ENCODE measurements around the gene PRR20C.
A peak's percentile ranks its signal among the peaks of the same experiment; 100 is the strongest.
"Not testable (repeated sequence)": the region's sequence is repeated elsewhere in the genome, so short reads cannot be mapped to it uniquely, and the experiment has no call there.

Gene PRR20C

GRCh38 chr13:57153761-57154160, at the start of gene PRR20C:
TSS of gene PRR20C (plus strand) at chr13:57154061. CDS start at chr13:57154448, 387 bp downstream.
- not testable (repeated sequence) for H3K27ac ChIP-seq; H3K36me3 ChIP-seq (ENCODE audit: insufficient read depth, low read length); H3K9me3 ChIP-seq (ENCODE audit: low read depth, low read length); DNase-seq (ENCODE audit: low read depth, low spot score); H3K4me3 ChIP-seq; H3K9ac ChIP-seq (ENCODE audit: insufficient read length)

DNA sequence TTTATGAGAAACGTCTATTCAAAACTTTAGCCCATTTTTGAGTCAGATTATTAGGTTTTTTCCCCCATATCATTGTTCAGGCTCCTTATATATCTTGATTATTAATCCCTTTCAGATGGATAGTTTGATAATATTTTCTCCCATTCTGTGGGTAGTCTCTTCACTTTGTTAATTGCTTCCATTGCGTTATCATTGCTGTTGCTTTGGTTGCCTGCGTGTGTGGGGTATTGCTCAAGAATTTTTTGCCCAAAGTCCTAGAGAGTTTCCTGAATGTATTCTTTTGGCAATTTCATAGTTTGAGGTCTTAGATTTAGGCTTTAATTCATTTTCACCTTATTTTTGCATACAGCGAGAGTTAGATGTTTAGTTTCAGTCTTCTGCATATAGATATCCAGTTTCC, 38.9 kb upstream of the PRR20C start:
- peak overlapping the region; percentile 76 for H3K27ac ChIP-seq
- peak; percentile 79 for DNase-seq (ENCODE audit: low read depth, low spot score)
- H3K9ac ChIP-seq (ENCODE audit: insufficient read length) = no peak overlapping the region
- H3K9me3 ChIP-seq (ENCODE audit: low read depth, low read length) = peaks cover 4% of the 10 kb centered on the region; the same call in 1 of the 2 replicates
- TF ChIP-seq FOXP2 (optimal IDR thresholded peaks at IDR 0.05; ENCODE audit: control extremely low read depth, extremely low read length, insufficient read depth) (no peak), POLR2AphosphoS5 (IDR thresholded peaks at IDR 0.05; ENCODE audit: borderline replicate concordance, low read depth, low read length) (no peak; the same call in 1 of the 2 replicates)
- no peaks in the 10 kb centered on the region for H3K36me3 ChIP-seq (ENCODE audit: insufficient read depth, low read length)
- H3K4me3 ChIP-seq = no peak overlapping the region

GRCh38 chr13:57123681-57124080, 30.2 kb upstream of the PRR20C start:
- Histone ChIP-seq H3K36me3 (ENCODE audit: insufficient read depth, low read length) (no peaks in the 10 kb centered on the region), H3K4me3 (no peak overlapping the region), H3K27ac (no peak overlapping the region), H3K9me3 (ENCODE audit: low read depth, low read length) (no peaks in the 10 kb centered on the region), H3K9ac (ENCODE audit: insufficient read length) (no peak overlapping the region)
- DNase-seq (ENCODE audit: low read depth, low spot score) = no peak
- no peak for TF ChIP-seq EZH2 (IDR thresholded peaks at IDR 0.05)
- TF ChIP-seq FOXP2 (optimal IDR thresholded peaks at IDR 0.05; ENCODE audit: control extremely low read depth, extremely low read length, insufficient read depth) = no peak
- no peak for TF ChIP-seq POLR2AphosphoS5 (IDR thresholded peaks at IDR 0.05; ENCODE audit: borderline replicate concordance, low read depth, low read length)

DNA sequence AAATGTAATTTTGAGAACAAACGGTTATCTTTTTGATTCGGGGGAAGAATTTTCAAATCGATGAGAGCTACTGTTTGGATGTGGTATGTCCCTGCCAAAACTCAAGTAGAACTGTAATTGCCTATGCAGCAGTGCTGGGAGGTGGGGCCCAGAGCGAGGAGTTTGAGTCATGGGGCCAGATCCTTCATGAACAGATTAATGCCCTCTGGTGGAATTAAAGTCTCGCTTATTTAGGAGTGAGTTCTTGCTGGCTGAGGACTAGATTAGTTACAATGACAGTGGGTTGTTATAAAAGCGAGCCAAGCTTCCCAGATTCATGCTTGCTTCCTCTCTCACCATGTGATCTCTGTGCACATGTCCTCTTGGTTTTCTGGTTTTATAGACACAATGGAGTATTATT, 25.0 kb upstream of the PRR20C start:
- H3K4me3 ChIP-seq = no peak overlapping the region
- no peak overlapping the region for H3K9ac ChIP-seq (ENCODE audit: insufficient read length)
- TF ChIP-seq FOXP2 (optimal IDR thresholded peaks at IDR 0.05; ENCODE audit: control extremely low read depth, extremely low read length, insufficient read depth) (no peak), EZH2 (IDR thresholded peaks at IDR 0.05) (no peak), POLR2AphosphoS5 (IDR thresholded peaks at IDR 0.05; ENCODE audit: borderline replicate concordance, low read depth, low read length) (no peak)
- H3K27ac ChIP-seq = no peak overlapping the region
- H3K9me3 ChIP-seq (ENCODE audit: low read depth, low read length) = no peaks in the 10 kb centered on the region
- DNase-seq (ENCODE audit: low read depth, low spot score) = no peak
- no peaks in the 10 kb centered on the region for H3K36me3 ChIP-seq (ENCODE audit: insufficient read depth, low read length)

DNA sequence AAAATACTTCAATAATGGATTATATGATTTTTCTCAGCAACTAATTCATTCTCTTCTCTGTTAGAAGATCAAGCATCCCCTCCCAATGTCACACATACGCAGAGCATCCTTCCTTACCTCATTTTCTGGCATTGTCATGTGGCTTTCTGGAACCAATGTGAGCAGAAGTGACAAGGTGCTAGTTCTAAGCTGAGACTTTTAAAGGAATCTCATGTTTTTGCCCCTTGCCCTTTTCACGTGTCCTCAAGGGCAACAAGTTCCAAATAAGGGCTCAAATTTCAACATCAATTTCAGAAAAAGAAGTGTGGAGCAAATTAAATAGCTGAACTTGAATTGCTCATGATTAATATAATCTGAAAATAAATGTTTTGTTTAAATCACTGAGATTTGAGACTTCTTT, 17.8 kb upstream of the PRR20C start:
- H3K27ac ChIP-seq = no peak overlapping the region
- DNase-seq (ENCODE audit: low read depth, low spot score) = no peak
- H3K9ac ChIP-seq (ENCODE audit: insufficient read length) = no peak overlapping the region
- no peak overlapping the region for H3K4me3 ChIP-seq
- H3K9me3 ChIP-seq (ENCODE audit: low read depth, low read length) = no peaks in the 10 kb centered on the region
- no peaks in the 10 kb centered on the region for H3K36me3 ChIP-seq (ENCODE audit: insufficient read depth, low read length)
- TF ChIP-seq POLR2AphosphoS5 (IDR thresholded peaks at IDR 0.05; ENCODE audit: borderline replicate concordance, low read depth, low read length) (no peak), EZH2 (IDR thresholded peaks at IDR 0.05) (no peak), FOXP2 (optimal IDR thresholded peaks at IDR 0.05; ENCODE audit: control extremely low read depth, extremely low read length, insufficient read depth) (no peak)

GRCh38 chr13:57137585-57137984, 16.3 kb upstream of the PRR20C start:
- H3K9me3 ChIP-seq (ENCODE audit: low read depth, low read length) = no peaks in the 10 kb centered on the region
- H3K9ac ChIP-seq (ENCODE audit: insufficient read length) = no peak overlapping the region
- TF ChIP-seq FOXP2 (optimal IDR thresholded peaks at IDR 0.05; ENCODE audit: control extremely low read depth, extremely low read length, insufficient read depth) (no peak), POLR2AphosphoS5 (IDR thresholded peaks at IDR 0.05; ENCODE audit: borderline replicate concordance, low read depth, low read length) (no peak), EZH2 (IDR thresholded peaks at IDR 0.05) (no peak)
- no peak for DNase-seq (ENCODE audit: low read depth, low spot score)
- no peak overlapping the region for H3K4me3 ChIP-seq
- no peak overlapping the region for H3K27ac ChIP-seq
- H3K36me3 ChIP-seq (ENCODE audit: insufficient read depth, low read length) = no peaks in the 10 kb centered on the region

DNA sequence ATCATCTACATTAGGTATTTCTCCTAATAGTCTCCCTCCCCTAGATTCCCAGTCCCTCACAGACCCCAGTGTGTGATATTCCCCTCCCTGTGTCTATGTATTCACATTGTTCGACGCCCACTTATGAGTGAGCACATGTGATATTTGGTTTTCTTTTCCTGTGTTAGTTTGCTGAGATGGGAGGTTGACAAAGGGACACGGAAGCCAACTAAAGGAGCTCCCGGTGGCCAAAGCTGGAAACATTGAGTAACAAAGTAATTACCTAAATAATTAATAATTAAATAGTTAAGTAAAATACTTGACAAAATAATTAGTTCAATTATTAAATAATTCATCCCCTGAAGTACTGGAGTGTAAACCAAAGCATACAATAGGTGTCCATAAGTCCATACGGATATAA, 14.9 kb upstream of the PRR20C start:
- Histone ChIP-seq H3K9ac (ENCODE audit: insufficient read length) (no peak overlapping the region), H3K9me3 (ENCODE audit: low read depth, low read length) (no peaks in the 10 kb centered on the region), H3K27ac (no peak overlapping the region), H3K36me3 (ENCODE audit: insufficient read depth, low read length) (no peaks in the 10 kb centered on the region), H3K4me3 (no peak overlapping the region)
- no peak for DNase-seq (ENCODE audit: low read depth, low spot score)
- TF ChIP-seq POLR2AphosphoS5 (IDR thresholded peaks at IDR 0.05; ENCODE audit: borderline replicate concordance, low read depth, low read length) = no peak
- no peak for TF ChIP-seq FOXP2 (optimal IDR thresholded peaks at IDR 0.05; ENCODE audit: control extremely low read depth, extremely low read length, insufficient read depth)
- TF ChIP-seq EZH2 (IDR thresholded peaks at IDR 0.05) = no peak

DNA sequence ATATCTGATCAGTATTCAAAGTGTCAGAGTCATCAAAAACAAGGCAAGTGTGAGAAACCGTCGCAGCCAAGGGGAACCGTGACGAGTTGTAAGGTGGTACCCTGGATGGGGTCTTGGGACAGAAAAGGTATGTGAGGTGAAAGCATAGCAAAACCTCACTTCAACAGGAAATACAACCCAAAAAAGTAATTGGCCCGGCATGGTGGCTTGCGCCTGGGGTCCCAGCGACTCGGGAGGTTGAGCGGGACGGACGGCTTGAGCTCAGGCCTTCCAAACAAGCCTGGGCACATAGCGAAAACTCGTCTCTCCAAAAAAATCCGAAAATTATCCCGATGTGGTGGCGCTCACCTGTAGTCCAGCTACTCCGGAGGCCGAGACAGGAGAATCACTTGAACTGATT, 14.1 kb upstream of the PRR20C start:
- DNase-seq (ENCODE audit: low read depth, low spot score); H3K36me3 ChIP-seq (ENCODE audit: insufficient read depth, low read length); H3K9ac ChIP-seq (ENCODE audit: insufficient read length); H3K4me3 ChIP-seq; H3K9me3 ChIP-seq (ENCODE audit: low read depth, low read length); H3K27ac ChIP-seq: not testable (repeated sequence)

GRCh38 chr13:57140235-57140968, 13.5 kb upstream of the PRR20C start, which contains the start of gene PRR20A:
TSS of gene PRR20A (plus strand) at chr13:57140918. CDS start at chr13:57141305, 387 bp downstream.
- H3K9ac ChIP-seq (ENCODE audit: insufficient read length); H3K27ac ChIP-seq; H3K36me3 ChIP-seq (ENCODE audit: insufficient read depth, low read length); DNase-seq (ENCODE audit: low read depth, low spot score); H3K9me3 ChIP-seq (ENCODE audit: low read depth, low read length); H3K4me3 ChIP-seq: not testable (repeated sequence)

DNA sequence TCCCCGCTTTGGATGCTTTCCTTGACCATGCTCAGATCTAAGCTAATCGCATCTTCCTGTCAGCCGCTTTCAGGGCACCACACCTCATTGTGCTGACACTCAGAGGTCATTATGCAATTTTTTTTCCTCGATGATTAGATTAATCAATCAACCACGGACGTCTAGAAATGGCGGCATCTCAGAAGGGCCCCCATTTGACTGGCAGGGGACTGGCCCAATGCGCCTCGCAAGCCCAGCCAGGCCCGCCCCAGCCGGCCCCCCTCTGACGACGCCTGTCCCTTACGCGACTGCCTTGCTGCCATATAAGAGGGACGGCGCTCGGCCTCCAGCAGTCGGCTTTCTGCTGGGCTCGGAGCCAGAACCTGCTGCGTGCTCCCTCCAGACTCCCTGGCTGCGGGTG, 6.7 kb upstream of the PRR20C start, which contains the start of gene PRR20B:
PRR20B (plus strand) TSS at position 301 of the 400 bp plus-strand sequence. CDS start 387 bp downstream, outside the sequence.
- H3K9ac ChIP-seq (ENCODE audit: insufficient read length); H3K36me3 ChIP-seq (ENCODE audit: insufficient read depth, low read length); H3K4me3 ChIP-seq; DNase-seq (ENCODE audit: low read depth, low spot score); H3K27ac ChIP-seq; H3K9me3 ChIP-seq (ENCODE audit: low read depth, low read length): not testable (repeated sequence)

GRCh38 chr13:57148106-57148505, 5.8 kb upstream of the PRR20C start:
- not testable (repeated sequence) for H3K36me3 ChIP-seq (ENCODE audit: insufficient read depth, low read length); H3K9ac ChIP-seq (ENCODE audit: insufficient read length); H3K9me3 ChIP-seq (ENCODE audit: low read depth, low read length); H3K27ac ChIP-seq; DNase-seq (ENCODE audit: low read depth, low spot score); H3K4me3 ChIP-seq

DNA sequence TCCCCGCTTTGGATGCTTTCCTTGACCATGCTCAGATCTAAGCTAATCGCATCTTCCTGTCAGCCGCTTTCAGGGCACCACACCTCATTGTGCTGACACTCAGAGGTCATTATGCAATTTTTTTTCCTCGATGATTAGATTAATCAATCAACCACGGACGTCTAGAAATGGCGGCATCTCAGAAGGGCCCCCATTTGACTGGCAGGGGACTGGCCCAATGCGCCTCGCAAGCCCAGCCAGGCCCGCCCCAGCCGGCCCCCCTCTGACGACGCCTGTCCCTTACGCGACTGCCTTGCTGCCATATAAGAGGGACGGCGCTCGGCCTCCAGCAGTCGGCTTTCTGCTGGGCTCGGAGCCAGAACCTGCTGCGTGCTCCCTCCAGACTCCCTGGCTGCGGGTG, 6.5 kb downstream of the PRR20C start, which contains the start of gene PRR20D:
PRR20D (plus strand) TSS at position 301 of the 400 bp plus-strand sequence. CDS start 387 bp downstream, outside the sequence.
- not testable (repeated sequence) for H3K4me3 ChIP-seq; H3K36me3 ChIP-seq (ENCODE audit: insufficient read depth, low read length); H3K9me3 ChIP-seq (ENCODE audit: low read depth, low read length); H3K9ac ChIP-seq (ENCODE audit: insufficient read length); H3K27ac ChIP-seq; DNase-seq (ENCODE audit: low read depth, low spot score)

- not testable (repeated sequence) for H3K9me3 ChIP-seq (ENCODE audit: low read depth, low read length); H3K9ac ChIP-seq (ENCODE audit: insufficient read length); H3K27ac ChIP-seq; DNase-seq (ENCODE audit: low read depth, low spot score); H3K36me3 ChIP-seq (ENCODE audit: insufficient read depth, low read length); H3K4me3 ChIP-seq
Measured at GRCh38 chr13:57166897-57167296, 13.0 kb downstream of the PRR20C start, which contains the start of gene PRR20E. TSS of gene PRR20E (plus strand) at chr13:57167197. CDS start at chr13:57167584, 387 bp downstream.

Data from SK-N-MC (cell line).